GM12892 (cell line): ENCODE measurements around the gene ABCB8.
"Not testable (repeated sequence)": the region's sequence is repeated elsewhere in the genome, so short reads cannot be mapped to it uniquely, and the experiment has no call there.

Experiments used
- DNase-seq: peaks from one replicate; pipeline ENCODE4 v3.0.0; 2011; ENCODE audit not compliant: insufficient read length
- FAIRE-seq: peaks from 2 replicates; lab custom pipeline; 2011; peaks lifted over from hg19 to GRCh38; lab: Jason Lieb, UNC
- POLR2A ChIP-seq: IDR thresholded peaks from 2 replicates; pipeline ENCODE4 v1.6.1; 2011; ENCODE audit warnings: low read depth, low read length, control low read depth
- POLR2AphosphoS5 ChIP-seq: IDR thresholded peaks from 2 replicates; pipeline ENCODE4 v1.6.1; 2011; ENCODE audit warnings: low read depth, low read length, control low read depth
- TAF1 ChIP-seq: IDR thresholded peaks from 2 replicates; pipeline ENCODE4 v1.6.1; 2011; ENCODE audit warnings: low read depth, mild to moderate bottlenecking, control low read depth, low read length, borderline replicate concordance

The ABCB8 gene

DNA sequence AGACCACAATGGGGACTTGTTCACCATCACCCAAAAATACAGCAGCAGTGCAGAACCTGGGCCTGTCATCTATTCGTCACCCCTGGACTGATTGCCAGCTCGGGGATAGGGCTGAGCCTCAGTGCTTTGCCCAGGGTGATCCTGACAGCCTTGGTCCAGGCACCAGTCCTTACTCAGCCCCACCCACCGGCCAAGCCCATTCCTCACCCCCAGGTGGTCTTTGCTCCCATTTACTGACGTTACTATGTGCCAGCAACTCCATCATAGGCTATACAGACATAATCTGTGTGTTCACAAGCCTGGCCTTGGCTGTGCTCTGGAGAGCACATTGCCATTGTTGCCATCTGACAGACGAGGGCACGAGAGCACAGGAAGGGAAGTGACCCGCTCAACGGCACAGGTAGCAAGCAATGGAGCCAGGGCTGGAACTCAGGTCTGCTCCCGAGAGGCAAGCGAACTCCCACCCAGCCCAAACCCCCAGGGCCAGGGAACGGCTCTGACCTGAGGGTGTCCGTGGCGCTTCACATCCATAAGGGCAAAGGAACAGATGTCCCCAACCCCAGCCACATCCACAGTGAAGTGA, 10.8 kb upstream of the ABCB8 start:
- FAIRE-seq (no peak), DNase-seq (no peak)
- no peak for TF ChIP-seq POLR2A
- TF ChIP-seq TAF1 = no peak
- TF ChIP-seq POLR2AphosphoS5 = no peak

- no peak for TF ChIP-seq TAF1
- no peak for TF ChIP-seq POLR2AphosphoS5
- TF ChIP-seq POLR2A = no peak
- peak; percentile 78 for FAIRE-seq
- DNase-seq = peak; percentile 76
Measured at GRCh38 chr7:151017953-151018420, 10.3 kb upstream of the ABCB8 start.

DNA sequence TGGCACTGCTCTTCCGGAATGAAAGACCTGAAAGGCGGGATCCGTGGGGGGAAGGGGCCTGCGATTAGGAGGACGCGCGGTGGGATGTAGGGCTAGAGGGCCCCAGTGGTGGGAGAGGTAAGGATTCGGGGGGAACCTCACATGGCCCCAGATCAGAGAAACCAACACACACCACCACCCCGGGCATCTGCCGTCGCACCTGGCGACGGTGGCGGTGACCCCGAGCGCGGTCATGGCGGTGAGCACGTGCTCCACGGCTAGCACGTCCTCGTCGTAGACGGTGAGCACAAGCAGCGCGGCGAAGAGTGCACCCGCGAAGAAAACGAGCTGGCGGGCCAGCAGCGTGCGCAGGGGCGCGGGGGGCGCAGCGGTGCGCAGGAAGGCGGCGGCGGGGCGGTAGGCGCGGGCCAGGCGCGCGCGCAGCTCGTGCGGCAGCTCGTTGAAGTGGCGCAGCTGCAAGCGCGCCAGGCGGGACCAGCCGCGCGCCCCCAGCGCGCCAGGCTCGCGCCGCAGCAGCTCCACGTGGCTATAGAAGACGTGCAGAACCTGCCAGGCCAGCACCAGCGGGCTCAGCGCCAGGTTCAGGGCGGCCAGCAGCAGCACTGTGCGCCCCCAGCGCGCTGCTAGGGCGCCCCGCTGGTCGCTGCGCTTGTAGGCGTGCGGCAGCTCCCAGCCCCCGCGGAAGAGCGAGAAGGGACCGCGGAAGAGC, 9.7 kb upstream of the ABCB8 start:
- FAIRE-seq = no peak
- no peak for TF ChIP-seq POLR2A
- no peak for TF ChIP-seq POLR2AphosphoS5
- no peak for TF ChIP-seq TAF1
- no peak for DNase-seq

GRCh38 chr7:151019130-151019447, 9.2 kb upstream of the ABCB8 start:
- TF ChIP-seq POLR2AphosphoS5 (no peak), POLR2A (no peak), TAF1 (no peak)
- no peak for FAIRE-seq
- DNase-seq = no peak

DNA sequence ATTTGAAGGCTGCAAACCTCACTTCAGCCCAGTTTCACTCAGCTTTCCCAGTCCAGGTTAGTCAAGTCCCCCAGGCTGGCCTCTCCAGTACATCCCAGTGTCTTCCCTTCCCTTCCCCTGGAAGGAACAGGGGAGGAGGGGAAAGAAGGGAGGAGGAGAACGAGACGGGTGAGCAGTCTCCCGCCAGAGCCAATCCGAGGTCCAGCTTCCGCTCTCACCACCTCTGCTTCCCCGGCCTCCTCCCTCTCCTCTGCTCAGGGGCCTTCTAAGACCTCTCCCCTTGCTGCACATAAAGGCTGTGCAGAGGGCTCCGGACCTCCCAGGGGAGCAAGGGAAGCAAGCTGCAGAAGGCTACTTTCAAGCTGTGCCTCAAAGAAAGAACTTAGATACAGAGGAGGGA, 8.0 kb upstream of the ABCB8 start:
- no peak for DNase-seq
- TF ChIP-seq POLR2A (no peak), TAF1 (no peak), POLR2AphosphoS5 (no peak)

GRCh38 chr7:151023232-151023631, 5.0 kb upstream of the ABCB8 start:
- TF ChIP-seq POLR2AphosphoS5 (no peak), POLR2A (no peak), TAF1 (no peak)
- FAIRE-seq = no peak
- no peak for DNase-seq

More for the DNA sequence above, 8.0 kb upstream of the ABCB8 start:
- no peak for FAIRE-seq

DNA sequence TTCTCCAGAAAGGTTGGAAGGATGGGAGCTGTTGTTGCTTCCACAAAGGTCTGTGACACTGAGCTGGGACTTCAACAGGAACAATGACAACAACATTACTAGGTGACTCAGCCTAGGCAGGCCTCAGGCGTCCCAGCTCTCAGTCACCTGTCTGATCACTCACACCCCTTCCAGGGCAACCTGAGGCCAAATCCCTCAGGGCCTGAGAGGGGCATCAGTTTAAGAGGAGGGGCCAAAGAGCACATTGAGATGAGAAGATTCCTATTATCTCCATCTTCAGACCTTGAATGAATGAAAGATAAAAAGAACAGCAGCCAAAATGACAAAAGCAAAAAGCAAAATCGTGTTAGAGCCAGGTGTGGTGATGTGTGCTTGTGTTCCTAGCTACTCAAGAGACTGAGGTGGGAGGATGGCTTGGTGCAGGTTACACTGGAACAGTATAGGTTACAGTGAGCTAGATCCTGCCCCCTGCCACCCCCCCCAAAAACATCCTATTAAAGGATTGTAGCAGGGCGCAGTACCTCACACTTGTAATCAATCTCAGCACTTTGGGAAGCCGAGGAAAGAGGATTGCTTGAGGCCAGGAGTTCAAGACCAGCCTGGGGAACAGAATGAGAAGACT, 3.7 kb upstream of the ABCB8 start, which contains the start of gene ATG9B:
TSS of gene ATG9B (minus strand) at position 60 of the 622 bp plus-strand sequence. CDS start 71 bp downstream, outside the sequence.
- DNase-seq (no peak), FAIRE-seq (no peak)
- TF ChIP-seq POLR2A = no peak
- TF ChIP-seq TAF1 = no peak
- no peak for TF ChIP-seq POLR2AphosphoS5

DNA sequence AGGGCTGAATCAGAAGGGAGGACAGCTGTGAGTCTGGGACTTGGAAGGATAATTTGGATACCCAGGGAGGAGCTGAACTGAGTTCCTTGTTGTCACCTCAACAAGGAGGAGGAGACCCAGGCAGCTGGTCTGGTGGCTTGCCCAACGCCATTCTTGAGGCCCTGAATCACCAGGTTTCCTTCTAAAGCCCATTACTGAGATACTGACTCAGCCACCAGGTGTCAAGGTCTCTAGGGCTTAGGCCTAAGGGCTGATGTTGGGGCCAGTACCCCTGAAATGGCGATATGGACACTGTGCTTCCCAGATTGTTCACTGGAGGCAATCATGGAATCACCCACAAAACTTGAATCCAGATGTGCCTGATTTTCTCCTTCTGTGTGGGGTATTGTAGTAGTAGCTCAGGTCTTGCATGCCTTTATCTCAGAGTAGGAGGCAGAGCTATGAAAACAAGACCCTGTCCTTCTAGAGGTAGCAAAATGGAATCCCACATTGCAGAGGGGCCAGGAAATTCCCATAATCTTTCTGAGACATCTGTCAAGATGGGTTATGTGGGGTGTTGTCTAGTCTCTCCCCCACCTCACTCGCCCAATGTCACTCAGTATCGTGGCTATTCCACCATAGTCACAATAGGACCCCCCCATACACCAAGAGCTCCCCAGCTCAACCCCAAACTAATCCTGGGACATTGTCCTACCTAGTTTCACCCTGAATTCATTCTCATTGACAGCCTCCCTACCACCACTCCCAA, 2.2 kb upstream of the ABCB8 start:
- no peak for FAIRE-seq
- no peak for DNase-seq
- TF ChIP-seq TAF1 (no peak), POLR2A (no peak), POLR2AphosphoS5 (no peak)

DNA sequence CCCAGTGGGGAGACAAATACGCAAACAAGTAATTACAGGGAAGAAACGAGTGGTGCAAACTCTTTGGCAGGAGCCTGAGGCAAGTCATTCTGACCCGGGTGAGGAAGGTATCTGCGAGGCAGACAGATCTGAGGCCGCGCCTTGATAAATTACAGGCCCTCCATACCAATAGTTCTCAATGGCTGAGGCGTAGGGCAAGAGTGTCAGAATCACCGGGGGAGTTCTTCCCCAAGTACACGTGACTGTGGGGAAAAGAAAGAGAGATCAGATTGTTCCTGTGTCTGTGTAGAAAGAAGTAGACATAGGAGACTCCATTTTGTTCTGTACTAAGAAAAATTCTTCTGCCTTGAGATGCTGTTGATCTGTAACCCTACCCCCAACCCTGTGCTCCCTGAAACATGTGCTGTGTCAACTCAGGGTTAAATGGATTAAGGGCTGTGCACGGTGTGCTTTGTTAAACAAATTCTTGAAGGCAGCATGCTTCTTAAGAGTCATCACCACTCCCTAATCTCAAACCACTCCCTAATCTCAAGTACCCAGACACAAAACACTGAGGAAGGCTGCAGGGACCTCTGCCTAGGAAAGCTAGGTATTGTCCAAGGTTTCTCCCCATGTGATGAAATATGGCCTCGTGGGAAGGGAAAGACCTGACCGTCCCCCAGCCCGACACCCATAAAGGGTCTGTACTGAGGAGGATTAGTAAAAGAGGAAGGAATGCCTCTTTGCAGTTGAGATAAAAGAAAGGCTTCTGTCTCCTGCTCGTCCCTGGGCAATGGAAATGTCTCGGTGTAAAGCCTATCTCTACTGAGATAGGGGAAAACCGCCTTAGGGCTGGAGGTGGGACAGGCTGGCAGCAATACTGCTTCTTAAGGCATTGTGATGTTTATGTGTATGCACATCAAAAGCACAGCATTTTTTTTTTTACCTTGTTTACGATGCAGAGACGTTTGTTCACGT, 1.2 kb upstream of the ABCB8 start:
- DNase-seq, FAIRE-seq: not testable (repeated sequence)

GRCh38 chr7:151027728-151028130, 521 bp upstream of the ABCB8 start:
- not testable (repeated sequence) for FAIRE-seq, DNase-seq

- FAIRE-seq (no peak), DNase-seq (no peak)
- TF ChIP-seq TAF1 = no peak
- no peak for TF ChIP-seq POLR2A
- TF ChIP-seq POLR2AphosphoS5 = no peak
Measured at GRCh38 chr7:151028948-151029501, 775 bp downstream of the ABCB8 start.
